Hindlimb muscle (tissue), 1 donor: ENCODE measurements around the gene NUDT1. TPM values are rescaled to one million over a fixed set of nuclear protein-coding genes. Genes with fewer than 3 reads are reported as not detected.

Experiments
- DNase-seq: peaks from one replicate; pipeline ENCODE4 v3.0.0-alpha.2; 2013
- polyA plus RNA-seq: library from polyadenylated mRNA; unstranded; fragments of 120-200 nt; gene quantifications from one replicate; pipeline ENCODE4 v1.2.1, GENCODE V29; 2013; ENCODE audit not compliant: insufficient read length

NUDT1 gene
- polyA plus RNA-seq, result 17.4 TPM

DNA sequence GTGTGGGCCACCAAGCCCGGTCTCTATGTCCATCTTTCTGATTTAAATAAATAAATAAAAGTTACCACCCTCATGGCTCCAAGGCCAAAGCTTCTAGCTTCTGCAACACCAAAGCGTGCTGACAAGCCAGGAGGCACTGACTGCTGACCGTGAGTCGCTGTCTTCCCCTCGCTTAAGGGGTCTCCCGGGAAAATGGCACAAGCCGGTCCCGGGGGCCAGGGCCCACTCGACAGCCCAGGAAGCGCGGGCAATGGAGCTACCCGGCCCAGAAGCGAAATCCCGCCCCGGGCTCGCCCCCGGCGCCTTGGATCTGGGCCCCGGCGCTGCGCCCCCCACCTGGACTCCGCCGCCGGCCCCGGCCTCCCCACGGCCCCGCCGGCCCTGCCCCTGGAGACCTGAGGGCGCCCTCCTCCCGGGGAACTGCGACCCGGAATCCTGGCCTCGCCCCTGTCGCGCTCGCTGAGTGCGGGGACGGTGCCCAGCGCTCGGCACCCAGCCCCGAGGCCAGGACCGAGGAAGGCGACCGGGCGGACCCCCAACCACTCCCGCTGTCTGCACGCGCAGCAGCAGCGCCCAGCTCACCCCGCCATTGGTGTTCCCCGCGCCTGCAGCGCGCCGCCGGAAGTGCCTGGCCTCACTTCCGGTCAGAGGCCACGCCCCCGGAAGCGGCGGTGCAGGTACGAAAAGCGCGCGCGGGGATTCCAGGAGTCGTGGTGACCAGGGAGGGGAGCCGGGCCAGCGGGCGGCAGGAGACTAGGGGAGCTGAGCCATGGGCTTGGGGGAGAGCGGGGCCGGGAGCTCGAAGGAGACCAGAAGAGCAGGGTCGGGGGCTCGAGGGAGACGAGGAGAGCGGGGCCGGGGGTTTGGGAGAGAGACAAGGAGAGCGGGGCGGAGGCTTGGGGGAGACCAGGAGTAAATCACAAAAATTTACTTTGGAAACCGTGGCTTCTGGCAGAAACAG is at the start of gene NUDT1, which contains the start of gene MRM2:
Gene NUDT1, plus strand, starts transcription at position 647 of the 961 bp plus-strand sequence. CDS start 2,349 bp downstream, outside the sequence.
Gene MRM2, minus strand, starts transcription at position 626 of the 961 bp plus-strand sequence. Its CDS starts 36 bp downstream, at position 590.
- DNase-seq, result peak; percentile 87

DNA sequence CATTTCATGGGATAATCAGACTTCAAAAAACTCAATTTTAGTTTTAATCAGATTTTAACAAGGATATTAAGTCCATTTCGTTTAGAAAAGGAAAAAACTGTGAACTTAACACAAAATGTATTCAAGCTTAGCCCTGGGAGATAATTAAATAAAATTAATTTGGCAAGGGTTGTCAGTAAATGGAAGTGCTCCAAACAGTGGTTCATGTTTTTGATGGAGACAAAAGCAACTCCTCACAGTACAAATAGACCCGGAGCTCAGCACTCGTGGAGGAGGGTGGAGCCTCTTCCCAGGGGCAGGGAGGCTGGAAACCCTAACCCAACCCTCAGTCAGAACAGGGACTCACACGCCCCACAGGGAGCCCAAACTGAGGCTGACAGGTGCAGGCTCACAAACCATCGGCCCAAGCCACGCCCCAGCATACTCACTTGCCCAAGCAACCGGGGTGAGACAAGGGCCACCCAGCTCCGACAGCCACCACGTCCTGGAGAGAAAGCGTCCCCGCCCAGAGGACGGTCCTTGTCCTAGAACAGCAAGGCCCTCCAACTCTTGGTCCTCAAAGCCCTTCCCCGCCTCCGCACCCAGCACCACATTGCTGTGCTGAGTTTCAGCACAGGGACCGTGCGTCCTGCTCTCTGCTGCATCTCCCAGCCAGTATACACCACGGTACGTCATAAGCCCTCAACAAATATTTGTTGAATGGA is 49.0 kb upstream of the NUDT1 start:
- DNase-seq, result no peak

DNA sequence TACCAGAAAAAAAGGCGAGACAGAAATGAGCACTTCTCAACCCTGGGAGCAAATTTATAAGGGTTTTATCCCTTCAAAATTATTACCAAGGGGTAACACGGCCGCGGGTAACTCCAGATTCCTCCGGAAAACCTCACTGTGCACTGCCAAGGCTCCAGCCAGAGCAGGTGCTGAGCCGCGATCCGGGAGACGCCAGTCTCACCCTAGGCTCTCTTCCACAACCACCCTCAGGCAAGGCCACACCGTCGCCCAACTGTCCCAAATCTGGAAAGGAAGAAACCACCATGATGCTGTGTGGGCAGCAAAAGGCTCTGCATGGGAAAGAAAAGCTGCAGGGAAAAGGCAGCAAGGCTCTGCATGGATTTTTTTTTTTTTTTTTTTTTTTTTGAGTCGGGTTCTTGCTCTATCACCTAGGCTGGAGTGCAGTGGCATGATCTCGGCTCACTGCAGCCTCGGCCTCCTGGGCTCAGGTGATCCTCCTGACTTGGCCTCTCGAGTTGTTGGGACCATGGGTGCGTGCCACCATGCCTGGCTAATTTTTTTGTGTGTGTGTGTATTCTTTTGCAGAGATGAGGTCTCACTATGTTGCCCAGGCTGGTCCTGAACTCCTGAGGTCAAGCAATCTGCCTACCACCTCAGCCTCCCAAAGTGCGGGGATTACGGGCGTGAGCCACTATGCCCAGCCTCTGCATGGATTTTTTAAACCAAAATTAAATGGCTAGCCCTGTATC is 48.3 kb upstream of the NUDT1 start:
- DNase-seq, result no peak

DNA sequence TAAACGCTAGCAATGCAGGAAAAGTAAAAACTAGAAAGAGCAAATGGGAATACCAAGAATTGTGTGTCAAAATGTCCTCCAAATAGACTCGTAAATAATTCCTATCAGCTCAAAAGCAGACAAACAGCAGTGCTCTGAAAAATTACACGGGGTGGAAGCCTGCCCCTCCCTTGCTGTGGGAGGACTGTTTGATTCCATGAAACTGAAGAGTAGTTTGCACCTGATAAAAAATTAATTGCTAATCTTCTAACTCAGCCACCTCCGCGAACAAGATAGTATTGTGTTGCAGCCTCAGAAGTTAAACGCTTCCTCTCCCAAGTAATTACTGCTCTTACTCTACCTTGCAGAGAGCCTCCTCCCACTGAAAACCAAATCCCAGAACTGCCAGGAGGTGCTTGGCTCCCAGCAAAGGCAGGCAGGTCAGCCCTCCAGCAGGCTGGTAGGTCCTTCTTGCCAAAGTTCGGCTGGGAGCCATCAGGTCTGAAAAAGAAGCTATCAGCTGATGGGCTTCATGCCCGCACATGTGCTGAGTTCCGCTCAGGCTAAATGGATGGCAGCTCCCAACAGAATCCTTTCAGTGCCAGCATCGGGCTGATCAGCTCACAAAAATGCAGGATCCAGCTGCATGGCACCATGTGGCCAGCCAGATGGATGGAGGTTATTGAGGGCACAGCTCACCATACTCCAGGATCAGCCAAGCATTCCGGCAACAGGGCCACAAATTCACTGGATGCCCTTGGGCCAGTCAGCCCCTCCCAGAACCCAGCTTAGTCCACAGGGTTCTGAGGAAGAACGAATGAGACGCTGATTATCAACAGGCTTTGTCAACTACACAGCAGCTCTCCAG is 46.4 kb upstream of the NUDT1 start:
- peak; percentile 39 for DNase-seq

DNA sequence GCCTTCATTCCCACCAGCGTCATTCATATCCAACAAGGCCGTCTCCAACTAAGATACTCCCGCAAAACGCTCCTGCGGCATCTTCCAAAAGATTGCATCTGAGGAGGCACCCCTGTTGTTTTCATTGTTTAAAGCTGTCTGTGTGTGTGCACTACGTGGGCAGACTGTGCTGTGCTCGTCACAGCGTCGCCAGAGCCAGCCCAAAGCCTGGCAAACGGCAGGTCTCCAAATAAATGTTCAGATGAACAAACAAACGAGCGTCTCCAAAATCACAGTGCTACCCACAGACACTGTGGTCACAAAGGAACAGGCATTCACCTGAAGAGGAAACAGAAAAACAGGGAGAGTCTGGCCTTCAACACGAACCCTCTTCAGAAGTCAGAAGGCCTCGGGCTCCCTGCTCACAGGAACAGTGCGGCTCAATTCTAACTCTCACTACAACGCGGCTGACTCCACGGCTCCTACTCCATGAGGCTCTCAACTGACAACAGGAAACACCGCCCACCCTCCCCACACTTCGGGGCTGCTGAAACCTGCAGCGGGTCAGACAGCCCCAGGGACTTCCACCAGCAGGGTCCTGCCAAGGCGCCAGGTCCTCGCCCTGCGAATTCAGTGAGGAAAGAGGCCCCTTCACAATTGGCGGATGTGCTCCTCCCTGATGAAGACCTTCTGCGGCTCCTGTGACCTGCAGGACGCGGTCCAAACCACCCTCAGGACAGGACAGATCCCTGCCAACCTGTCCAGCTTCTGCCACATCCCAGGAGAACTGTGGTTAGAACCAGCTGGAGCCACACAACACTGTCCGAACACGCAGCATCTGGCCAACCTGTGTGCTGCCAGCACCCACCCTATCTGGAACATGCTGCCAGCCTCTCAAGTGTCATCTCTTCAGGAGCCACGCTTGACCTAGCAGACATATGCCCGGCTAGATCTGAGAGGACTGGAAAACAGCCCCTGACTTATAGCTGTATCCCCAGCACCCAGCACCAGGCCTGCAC is 45.3 kb upstream of the NUDT1 start:
- no peak for DNase-seq

DNA sequence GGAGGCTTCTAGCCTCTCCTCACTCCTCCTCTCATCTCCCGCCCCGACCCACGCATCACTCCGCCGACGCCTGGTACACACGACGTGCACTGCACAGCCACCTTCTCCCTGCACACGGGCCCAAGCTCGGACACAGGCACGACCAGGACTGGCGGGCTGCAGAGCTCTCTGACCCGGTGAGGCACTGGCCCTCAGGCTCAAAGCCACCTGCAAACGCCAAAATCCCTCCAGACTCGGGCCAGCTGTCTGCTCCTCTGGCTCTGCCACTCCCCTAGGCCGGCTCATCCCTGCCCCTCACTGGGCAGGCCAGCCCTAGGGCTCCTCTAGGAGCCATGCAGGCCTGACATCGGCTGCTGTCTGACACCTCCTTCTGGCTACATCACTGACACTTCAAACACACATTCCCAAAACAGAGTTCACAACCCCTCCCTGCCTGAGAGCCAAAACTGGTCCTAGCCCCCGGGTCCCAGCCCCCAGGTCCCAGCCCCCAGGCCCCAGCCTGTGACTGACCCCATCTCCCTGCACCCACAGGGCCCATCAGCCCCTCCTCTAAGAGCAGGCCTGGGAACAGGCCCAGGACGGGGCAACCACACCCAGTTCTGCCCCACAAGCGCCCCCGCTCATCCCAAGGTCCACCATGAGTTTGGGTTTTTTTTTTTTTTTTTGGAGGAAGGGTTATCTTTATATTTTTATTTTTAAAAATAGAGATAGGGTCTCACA is 44.4 kb upstream of the NUDT1 start:
- DNase-seq, result no peak

DNA sequence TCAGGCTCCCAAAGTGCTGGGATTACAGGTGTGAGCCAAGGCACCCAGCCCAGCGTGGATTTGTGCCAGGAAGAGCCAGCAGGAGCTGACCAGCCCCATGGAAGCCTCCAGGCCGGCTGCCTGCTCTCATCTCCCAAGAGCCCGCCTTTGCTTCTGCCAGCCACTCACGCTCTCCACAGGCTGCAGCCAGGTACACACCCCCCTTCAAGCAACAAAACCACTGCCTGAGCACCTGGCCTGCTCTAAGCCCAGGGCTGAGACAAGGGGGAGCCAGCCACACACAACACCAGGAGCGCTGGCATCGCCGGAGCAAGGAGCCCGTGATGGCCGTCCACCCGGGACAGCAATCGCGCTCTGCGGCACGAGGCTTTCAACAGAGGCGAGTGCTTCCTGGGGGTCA is 43.8 kb upstream of the NUDT1 start:
- DNase-seq, result no peak

DNA sequence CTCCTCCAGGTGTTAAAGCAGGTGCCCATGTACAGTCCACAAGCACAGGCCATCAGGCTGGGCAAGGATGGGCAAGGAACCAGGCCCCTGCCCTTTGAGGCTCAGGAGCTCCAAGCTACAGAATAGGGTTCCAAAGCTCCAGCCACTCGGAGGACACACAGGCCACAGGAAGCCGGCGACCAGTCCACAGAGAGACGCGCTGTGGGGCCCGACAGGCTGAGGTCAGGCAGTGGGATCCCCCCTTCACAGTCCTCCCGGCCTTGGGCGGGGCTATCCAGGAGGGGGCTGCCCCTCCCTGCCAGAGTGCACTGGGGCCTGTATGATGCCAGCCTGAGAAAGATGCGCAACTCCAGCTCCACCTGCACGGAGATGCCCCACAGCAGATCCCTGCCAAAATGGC is 43.3 kb upstream of the NUDT1 start:
- no peak for DNase-seq

DNA sequence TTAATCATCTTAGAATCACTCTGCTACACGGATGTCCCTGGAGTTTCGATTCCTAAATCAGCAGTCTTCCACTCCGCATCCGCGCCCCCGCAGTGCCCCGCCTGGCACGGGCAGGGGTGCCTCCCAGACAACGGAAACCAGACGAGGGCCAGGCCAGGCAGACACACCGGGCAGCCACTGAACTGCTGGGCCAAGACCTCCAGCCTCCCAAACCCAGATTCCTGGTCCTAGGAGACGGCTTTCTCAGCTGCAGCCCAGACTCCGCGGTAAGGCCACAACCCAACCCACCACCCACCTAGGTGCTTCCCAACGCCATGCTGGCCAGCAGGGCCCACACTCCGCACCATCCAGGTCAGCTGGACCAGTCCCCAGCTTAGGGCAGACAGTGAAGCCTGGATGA is 42.5 kb upstream of the NUDT1 start:
- no peak for DNase-seq

DNA sequence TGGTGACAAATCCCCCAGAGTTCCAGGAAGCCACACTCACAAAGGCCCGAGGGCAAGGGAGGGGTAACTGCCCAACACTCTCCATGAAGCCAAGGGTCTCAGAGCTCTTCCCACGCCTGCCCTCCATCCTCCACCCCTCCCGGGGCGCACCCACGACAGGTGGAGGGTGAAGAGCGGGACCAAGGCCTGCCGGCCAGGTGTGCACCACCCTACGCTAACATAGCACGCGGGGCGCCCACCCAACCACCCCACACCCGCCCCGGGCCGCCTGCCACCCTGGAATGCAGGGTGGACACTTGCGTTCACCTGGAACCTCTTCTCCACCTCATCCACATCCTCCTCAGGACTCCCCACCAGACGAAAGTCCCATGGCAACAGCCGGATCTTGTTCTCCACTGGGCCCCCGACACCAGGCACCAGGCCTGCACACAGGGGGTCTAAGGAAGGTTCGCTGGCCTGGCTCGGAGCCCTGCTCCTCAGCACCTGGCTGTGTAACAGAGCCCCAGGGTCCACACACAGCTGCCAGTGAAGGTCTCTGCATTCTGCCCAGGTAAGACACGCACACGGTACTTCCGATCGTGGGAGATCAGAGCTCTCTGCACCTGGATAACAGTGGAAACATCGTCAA is 42.0 kb upstream of the NUDT1 start:
- DNase-seq, result no peak

DNA sequence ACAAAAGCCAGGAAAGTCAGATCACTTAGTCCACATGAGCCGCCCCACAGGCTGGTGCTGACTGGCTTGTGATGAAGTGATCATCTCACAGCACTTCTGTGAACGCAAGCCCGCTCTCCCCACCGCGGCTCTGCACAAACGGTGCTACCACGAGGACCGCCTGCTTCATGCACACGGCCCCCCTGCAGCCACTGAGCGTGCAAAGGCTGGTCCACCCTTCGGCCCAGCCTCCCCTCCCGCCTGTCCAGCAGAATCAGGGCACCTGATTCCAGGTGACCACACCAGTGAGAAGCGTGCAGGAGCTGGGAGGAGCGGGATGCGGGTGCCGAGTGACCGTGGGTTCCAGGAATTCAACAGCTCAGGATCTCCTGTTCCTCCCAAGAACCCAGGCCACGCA is 41.4 kb upstream of the NUDT1 start:
- no peak for DNase-seq

DNA sequence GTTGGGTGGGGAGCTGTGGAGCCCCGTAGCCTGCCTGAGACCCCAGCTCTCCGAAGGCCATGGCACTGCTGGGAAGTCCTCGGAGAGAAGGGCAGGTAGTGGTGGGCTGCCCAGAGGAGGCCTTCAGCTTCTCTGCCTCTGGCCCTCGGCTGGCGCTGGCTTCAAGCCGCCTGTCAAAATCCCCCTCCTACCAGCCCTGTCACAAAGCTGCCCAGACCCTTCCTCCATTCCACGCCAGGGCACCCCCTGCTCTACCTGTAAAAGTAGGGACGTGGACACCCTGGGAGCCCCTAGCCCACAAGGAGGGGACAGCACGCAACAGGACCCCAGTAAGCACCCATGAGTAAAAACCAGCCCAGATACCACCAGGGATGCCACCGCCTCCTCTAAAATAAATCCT is 40.9 kb upstream of the NUDT1 start:
- no peak for DNase-seq

DNA sequence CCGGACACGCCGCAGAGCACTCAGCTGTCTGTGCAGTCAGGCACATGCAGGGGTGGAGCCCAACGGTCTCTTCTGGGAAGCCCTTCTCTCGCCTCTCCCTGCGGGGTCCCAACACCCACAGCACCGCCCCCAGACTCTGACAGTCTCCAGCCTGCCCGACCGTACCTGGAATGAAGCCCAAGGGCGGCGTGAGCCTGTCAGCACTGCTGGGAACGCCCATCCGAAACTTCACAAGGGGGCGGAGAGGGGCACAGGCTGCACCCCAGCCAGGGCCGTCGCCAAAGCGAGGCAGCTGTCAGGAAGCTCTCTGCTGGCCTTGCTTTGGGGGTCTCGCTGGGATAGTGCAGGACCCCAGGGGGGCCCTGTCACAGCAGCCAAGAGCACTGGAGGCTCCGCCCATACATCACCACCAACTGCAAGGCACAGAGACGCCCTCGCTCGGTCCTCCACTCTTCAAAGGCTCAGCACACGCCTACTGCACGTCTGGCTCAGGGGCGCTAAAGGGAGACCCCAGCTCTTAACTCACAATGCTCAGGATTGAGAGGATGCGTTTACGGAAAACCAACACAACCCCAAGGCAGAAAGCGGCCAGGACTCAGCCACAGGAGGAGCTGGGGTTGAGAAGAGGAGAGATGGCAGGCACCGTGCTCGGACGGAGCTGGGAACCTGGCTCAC is 40.2 kb upstream of the NUDT1 start:
- no peak for DNase-seq

DNA sequence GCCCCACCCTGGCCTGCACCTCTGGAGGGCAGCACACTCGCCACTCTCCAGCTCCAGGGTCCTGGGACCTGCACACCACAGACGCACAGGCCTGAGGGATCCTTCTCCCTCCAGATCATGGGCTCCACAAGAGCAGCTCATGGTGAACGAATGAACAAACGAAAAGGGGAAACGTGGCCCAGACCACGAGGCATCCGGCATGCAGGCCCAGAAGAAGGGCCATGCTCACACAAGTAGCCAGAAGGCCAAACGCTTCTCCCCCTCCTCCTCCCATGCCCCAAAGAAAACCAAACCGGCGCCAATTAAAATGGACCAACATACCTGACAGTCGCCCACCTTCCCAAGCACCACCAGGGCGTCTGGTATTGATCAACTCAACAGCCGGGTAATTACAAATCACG is 39.7 kb upstream of the NUDT1 start:
- DNase-seq, result no peak

DNA sequence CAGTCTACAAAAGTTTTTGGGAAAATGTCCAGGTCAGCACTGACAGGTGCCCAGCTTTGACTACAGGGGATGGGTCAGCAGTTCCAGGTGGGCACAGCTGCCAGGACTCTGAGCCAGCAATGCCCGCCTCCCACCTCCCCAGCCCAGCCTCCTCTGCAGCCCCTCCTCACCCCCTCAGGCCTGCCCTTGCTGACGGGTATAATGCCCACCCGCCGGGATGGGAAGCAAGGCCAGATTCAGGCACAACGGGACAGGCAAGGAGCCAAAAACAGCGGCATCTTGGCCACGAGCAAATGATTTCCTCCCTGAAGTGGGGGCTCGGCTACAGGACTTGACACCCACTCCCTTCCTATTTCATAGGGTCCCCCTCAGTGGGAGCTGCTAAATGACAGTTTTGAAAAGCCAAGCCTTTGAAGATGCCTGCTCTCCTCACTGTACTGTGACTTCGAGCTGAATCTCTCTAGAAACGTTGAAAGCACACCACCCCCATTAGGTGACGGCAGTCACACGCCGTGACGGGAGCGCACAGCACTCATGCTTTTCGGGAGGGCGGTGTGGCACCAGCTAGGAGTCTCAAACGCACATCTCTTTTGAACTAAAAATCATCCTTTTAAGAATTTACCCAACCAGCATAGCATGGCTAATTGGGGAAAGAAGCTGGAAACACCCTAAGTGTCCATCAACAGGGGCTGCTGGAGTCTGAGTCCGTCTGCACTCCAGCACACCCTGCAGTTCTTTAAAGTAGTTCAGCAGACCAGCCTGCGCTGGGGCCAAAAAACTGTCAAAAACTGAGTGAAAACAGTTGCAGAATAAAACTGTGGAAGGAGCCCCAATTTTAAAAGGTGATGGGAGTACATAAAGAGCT is 38.9 kb upstream of the NUDT1 start:
- no peak for DNase-seq

DNA sequence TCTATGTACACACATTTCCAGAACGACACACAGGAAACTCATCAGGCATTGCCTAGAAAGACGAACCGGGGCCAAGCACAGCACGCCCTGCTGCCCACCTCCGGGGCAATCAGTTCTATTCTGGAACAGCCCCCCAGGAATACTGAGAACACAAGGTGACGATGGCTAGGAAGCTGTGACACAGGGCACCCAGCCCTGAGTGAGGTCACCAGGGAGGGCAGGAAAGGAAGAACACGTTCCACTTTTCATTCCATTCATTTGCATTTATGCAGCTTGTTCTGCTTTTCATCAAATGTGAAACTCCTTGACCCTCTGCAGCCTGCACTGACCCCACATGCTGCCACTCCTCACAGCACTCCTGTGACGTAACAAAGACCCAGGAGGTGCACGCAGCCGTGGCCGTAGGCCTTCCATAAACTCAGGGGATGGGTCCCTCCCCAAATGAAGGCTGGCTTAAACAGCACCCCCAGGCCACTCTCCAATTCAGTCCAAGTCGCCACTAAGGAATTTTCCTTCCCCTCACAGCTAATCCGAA is 38.2 kb upstream of the NUDT1 start:
- no peak for DNase-seq

DNA sequence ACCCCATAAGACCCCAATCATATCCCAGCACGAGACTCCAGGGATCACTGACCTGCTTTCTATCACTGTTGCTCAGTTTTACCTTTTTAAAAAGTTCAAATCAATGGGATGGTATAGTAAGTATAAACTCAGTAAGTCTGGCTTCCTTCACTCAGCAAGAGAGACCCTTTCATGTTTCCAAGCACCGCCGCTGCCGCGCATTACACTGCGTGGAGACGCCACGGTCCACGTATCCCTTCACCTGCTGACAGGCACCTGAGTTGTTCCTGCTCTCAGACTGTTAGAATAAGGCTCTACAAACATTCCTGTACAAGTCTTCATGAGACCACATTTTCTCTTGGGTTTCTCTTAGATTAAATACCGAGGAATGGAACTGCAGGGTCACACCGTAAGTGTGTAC is 37.6 kb upstream of the NUDT1 start:
- no peak for DNase-seq
